Panc1 (cell line): ENCODE measurements around the gene TSC2. TPM values are rescaled to one million over a fixed set of nuclear protein-coding genes. Genes with fewer than 3 reads are reported as not detected.

Experiments used
- ATAC-seq: fragments of 200-7000 bp; cut with Tn5 transposase; 2 replicates; pipeline ENCODE4 v1.9.1; 2020; ENCODE audit warnings: mild to moderate bottlenecking, moderate library complexity
- BruUV-seq: library from RNA; stranded (reverse); fragments of 400-500 nt; replicated peaks from 2 replicates; lab custom pipeline; 2021; lab: Mats Ljungman, UMichigan
- CTCF ChIA-PET: fragments of 300-600 bp; sonication (Branson Sonifier 250); formaldehyde crosslinking; loops from one replicate; lab custom pipeline; 2022; ENCODE audit warnings: antibody characterized with exemption; lab: Charles Lee
- POLR2A ChIA-PET: fragments of 300-600 bp; sonication (Branson Sonifier 250); formaldehyde crosslinking; loops from one replicate; lab custom pipeline; 2022; ENCODE audit warnings: antibody characterized with exemption; lab: Charles Lee
- DNase-seq: peaks from one replicate; pipeline ENCODE4 v3.0.0-alpha.2; 2010; ENCODE audit warnings: low read depth, low spot score
- H3K27ac ChIP-seq: 2 replicates; pipeline ENCODE4 v1.5.1; 2011; ENCODE audit warnings: mild to moderate bottlenecking, low read length, inconsistent platforms
- H3K27me3 ChIP-seq: fragments of 200-500 bp; sonication (Bioruptor generic); 2 replicates; pipeline ENCODE4 v1.6.0; 2014; ENCODE audit warnings: low read length, inconsistent platforms; ENCODE audit not compliant: control insufficient read depth, insufficient read depth
- H3K36me3 ChIP-seq: fragments of 200-500 bp; sonication (Bioruptor generic); 2 replicates; pipeline ENCODE4 v1.5.1; 2014; ENCODE audit warnings: inconsistent platforms, mild to moderate bottlenecking, low read length, moderate library complexity; ENCODE audit not compliant: control insufficient read depth, insufficient read depth
- H3K4me1 ChIP-seq: 2 replicates; pipeline ENCODE4 v1.5.1; 2011; ENCODE audit warnings: inconsistent platforms, mild to moderate bottlenecking, low read length, moderate library complexity; ENCODE audit not compliant: control insufficient read depth, insufficient read depth
- H3K4me3 ChIP-seq, 2 experiments: 2 replicates each; pipeline ENCODE4 v1.5.1; 2011 to 2012; ENCODE audit warnings: low read depth in 2 of 2, low read length in 2 of 2, mild to moderate bottlenecking in 2 of 2, inconsistent platforms in 1 of 2, moderate library complexity in 1 of 2
- H3K9me3 ChIP-seq: fragments of 200-500 bp; sonication (Bioruptor generic); 2 replicates; pipeline ENCODE4 v1.5.1; 2014; ENCODE audit warnings: low read depth, mild to moderate bottlenecking, inconsistent platforms, low read length, moderate library complexity; ENCODE audit not compliant: control insufficient read depth, insufficient read depth
- POLR2AphosphoS5 ChIP-seq: IDR thresholded peaks from 2 replicates; pipeline ENCODE4 v1.6.1; 2012; ENCODE audit warnings: mild to moderate bottlenecking, low read depth, low read length, moderate library complexity
- SIN3A ChIP-seq: IDR thresholded peaks from 2 replicates; pipeline ENCODE4 v1.6.1; 2012; ENCODE audit warnings: low read depth, mild to moderate bottlenecking, low read length, moderate library complexity, borderline replicate concordance; ENCODE audit not compliant: insufficient read depth
- TCF7L2 ChIP-seq: IDR thresholded peaks from 2 replicates; pipeline ENCODE4 v1.6.1; 2011; ENCODE audit warnings: mild to moderate bottlenecking, low read depth, low read length, inconsistent platforms
- in situ Hi-C: cut with HindIII; loops from 2 replicates; pipeline ENCODE4 v1.10.0; 2016; ENCODE audit warnings: low sequenced_read_pairs, low pct_unique_long_range_greater_than_20kb
- intact Hi-C: fragments of 100-400 bp; cut with micrococcal nuclease; formaldehyde crosslinking; loops from one replicate; pipeline ENCODE4 v1.10.0; 2022; ENCODE audit not compliant: unreplicated experiment
- total RNA-seq: library from RNA; stranded (reverse); gene quantifications from one replicate; pipeline ENCODE4 v1.2.1, GENCODE V29; 2021; ENCODE audit not compliant: unreplicated experiment
- TF ChIP-seq, protein P1 (sequence below): fragments of 450-650 bp; IDR thresholded peaks from 2 replicates; pipeline ENCODE4 v1.5.1; 2017; ENCODE audit warnings: mild to moderate bottlenecking
- TF ChIP-seq, protein P2 (sequence below), 2 experiments: IDR thresholded peaks; 2 replicates each; pipeline ENCODE4 v1.6.1; 2011 to 2012; ENCODE audit warnings: low read depth in 2 of 2, control low read depth in 1 of 2, low read length in 1 of 2, mild to moderate bottlenecking in 1 of 2, moderate library complexity in 1 of 2; ENCODE audit not compliant: insufficient read depth in 1 of 2

Gene TSC2
- total RNA-seq, 1 experiment from 2014 or later: 115 TPM

DNA sequence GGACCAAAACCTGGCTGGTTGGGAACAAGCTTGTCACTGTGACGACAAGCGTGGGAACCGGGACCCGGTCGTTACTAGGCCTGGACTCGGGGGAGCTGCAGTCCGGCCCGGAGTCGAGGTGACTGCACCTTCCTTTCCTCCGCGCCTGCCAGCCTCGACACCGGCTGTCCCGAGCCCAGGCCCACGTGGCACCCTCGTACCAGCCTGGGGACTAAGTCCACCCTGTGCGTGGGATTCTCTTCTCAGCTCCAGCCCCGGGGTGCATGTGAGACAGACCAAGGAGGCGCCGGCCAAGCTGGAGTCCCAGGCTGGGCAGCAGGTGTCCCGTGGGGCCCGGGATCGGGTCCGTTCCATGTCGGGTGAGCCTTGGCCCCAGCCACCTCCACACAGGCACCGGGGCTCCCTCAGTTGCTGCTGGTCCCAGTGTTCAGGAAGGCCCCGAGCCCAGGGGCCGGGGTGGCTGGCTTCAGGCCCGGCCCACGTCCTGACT is 31.6 kb downstream of the TSC2 start:
- Histone ChIP-seq H3K4me1 (no peaks in the 10 kb centered on the region), H3K27ac (no peak overlapping the region), H3K36me3 (no peaks in the 10 kb centered on the region), H3K27me3 (no peaks in the 10 kb centered on the region), H3K9me3 (no peaks in the 10 kb centered on the region), H3K4me3 (no peak overlapping the region)
- ATAC-seq (no peak), DNase-seq (no peak)
- in situ Hi-C loops (no loop called here), intact Hi-C loops (no loop called here)
- POLR2A ChIA-PET: no interaction called here
- CTCF ChIA-PET: interaction anchor here (0.7 kb wide), 1 partner anchor 27 kb away, joined by 13 read pairs; no protein-coding TSS in a partner anchor
- TF ChIP-seq SIN3A (no peak), POLR2AphosphoS5 (no peak), TCF7L2 (no peak)
- TF ChIP-seq, protein P1, sequence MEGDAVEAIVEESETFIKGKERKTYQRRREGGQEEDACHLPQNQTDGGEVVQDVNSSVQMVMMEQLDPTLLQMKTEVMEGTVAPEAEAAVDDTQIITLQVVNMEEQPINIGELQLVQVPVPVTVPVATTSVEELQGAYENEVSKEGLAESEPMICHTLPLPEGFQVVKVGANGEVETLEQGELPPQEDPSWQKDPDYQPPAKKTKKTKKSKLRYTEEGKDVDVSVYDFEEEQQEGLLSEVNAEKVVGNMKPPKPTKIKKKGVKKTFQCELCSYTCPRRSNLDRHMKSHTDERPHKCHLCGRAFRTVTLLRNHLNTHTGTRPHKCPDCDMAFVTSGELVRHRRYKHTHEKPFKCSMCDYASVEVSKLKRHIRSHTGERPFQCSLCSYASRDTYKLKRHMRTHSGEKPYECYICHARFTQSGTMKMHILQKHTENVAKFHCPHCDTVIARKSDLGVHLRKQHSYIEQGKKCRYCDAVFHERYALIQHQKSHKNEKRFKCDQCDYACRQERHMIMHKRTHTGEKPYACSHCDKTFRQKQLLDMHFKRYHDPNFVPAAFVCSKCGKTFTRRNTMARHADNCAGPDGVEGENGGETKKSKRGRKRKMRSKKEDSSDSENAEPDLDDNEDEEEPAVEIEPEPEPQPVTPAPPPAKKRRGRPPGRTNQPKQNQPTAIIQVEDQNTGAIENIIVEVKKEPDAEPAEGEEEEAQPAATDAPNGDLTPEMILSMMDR: no peak
- TF ChIP-seq, protein P2, sequence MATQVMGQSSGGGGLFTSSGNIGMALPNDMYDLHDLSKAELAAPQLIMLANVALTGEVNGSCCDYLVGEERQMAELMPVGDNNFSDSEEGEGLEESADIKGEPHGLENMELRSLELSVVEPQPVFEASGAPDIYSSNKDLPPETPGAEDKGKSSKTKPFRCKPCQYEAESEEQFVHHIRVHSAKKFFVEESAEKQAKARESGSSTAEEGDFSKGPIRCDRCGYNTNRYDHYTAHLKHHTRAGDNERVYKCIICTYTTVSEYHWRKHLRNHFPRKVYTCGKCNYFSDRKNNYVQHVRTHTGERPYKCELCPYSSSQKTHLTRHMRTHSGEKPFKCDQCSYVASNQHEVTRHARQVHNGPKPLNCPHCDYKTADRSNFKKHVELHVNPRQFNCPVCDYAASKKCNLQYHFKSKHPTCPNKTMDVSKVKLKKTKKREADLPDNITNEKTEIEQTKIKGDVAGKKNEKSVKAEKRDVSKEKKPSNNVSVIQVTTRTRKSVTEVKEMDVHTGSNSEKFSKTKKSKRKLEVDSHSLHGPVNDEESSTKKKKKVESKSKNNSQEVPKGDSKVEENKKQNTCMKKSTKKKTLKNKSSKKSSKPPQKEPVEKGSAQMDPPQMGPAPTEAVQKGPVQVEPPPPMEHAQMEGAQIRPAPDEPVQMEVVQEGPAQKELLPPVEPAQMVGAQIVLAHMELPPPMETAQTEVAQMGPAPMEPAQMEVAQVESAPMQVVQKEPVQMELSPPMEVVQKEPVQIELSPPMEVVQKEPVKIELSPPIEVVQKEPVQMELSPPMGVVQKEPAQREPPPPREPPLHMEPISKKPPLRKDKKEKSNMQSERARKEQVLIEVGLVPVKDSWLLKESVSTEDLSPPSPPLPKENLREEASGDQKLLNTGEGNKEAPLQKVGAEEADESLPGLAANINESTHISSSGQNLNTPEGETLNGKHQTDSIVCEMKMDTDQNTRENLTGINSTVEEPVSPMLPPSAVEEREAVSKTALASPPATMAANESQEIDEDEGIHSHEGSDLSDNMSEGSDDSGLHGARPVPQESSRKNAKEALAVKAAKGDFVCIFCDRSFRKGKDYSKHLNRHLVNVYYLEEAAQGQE (IDR thresholded peaks at IDR 0.05; ENCODE audit: insufficient read depth in 1 of 2, low read depth in 2 of 2, low read length in 1 of 2): no peak
- BruUV-seq: no TSS peak

DNA sequence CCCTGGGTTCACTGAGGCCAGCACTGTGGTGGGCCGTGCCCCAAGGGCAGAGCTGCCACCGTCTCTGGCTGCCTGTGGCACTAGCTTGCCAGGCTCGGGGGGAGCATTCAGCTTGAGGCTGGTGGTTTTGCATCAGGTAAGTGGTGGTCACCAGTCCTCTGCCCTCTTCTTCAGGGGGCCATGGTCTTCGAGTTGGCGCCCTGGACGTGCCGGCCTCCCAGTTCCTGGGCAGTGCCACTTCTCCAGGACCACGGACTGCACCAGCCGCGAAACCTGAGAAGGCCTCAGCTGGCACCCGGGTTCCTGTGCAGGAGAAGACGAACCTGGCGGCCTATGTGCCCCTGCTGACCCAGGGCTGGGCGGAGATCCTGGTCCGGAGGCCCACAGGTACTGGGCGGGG is 32.2 kb downstream of the TSC2 start:
- no peak overlapping the region for H3K27ac ChIP-seq
- in situ Hi-C loops: no loop called here
- H3K27me3 ChIP-seq: no peaks in the 10 kb centered on the region
- no peak overlapping the region for H3K4me3 ChIP-seq
- no peak for ATAC-seq
- H3K36me3 ChIP-seq: no peaks in the 10 kb centered on the region
- POLR2A ChIA-PET: no interaction called here
- BruUV-seq: no TSS peak
- DNase-seq: no peak
- no peaks in the 10 kb centered on the region for H3K9me3 ChIP-seq
- TF ChIP-seq, protein P2 (IDR thresholded peaks at IDR 0.05; ENCODE audit: insufficient read depth in 1 of 2, low read depth in 2 of 2, low read length in 1 of 2): no peak
- TF ChIP-seq, protein P1: no peak
- TF ChIP-seq TCF7L2: no peak
- no peak for TF ChIP-seq POLR2AphosphoS5
- TF ChIP-seq SIN3A: no peak
- CTCF ChIA-PET: no interaction called here
- intact Hi-C loops: no loop called here
- 0 out of 2 replicates have a peak, but pooled peaks cover 5% of the 10 kb centered on the region for H3K4me1 ChIP-seq
